ENCODE data around the gene NDUFB2. TPM values are rescaled to one million over a fixed set of nuclear protein-coding genes. Genes with fewer than 3 reads are reported as not detected.

Gene NDUFB2
- total RNA-seq, 1 experiment from 2014 or later = 296 TPM

DNA sequence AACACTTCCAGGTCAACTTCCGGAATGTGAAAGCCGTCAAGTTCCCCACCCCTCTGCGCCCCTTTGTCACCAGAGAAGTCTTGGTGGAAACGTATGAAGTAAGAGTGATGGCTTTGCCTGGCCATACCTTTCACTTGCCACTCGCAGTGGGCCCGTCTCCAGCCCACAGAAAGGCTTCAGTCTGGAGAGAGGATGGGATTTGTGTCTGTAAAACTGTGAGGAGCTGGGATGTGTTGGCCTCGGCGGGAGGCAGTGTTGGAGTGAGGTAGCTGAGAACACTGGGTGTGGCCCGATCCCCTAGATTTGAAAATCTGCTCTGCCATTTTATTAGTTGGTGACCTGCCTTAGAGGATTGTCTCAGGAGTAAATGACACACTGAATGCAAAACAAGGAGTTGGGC, 17.3 kb upstream of the NDUFB2 start:
- peaks cover 11% of the 10 kb centered on the region; the same call in 1 of the 2 replicates for H3K79me2 ChIP-seq (ENCODE audit: low read length)
- H3K4me3 ChIP-seq (ENCODE audit: low read length) = no peak overlapping the region
- H4K20me1 ChIP-seq (ENCODE audit: low read length) = no peaks in the 10 kb centered on the region
- no peaks in the 10 kb centered on the region for H3K9me2 ChIP-seq (replicated peaks; ENCODE audit: low read length)
- H3K9ac ChIP-seq (ENCODE audit: low read length) = no peak overlapping the region
- H3K27ac ChIP-seq (ENCODE audit: low read length) = no peak overlapping the region
- H3K36me3 ChIP-seq (ENCODE audit: low read depth, low read length) = no peaks in the 10 kb centered on the region; the same call in 1 of the 2 replicates
- peaks cover 14% of the 10 kb centered on the region for H3K4me1 ChIP-seq (ENCODE audit: insufficient read depth, low read length)
- H3F3A ChIP-seq (ENCODE audit: low read length, unreplicated experiment) = no peaks in the 10 kb centered on the region
- no peak overlapping the region for H3K4me2 ChIP-seq (ENCODE audit: low read length)
- POLR2A ChIA-PET (ENCODE audit: unreplicated experiment) = no interaction called here
- H3K9me3 ChIP-seq (ENCODE audit: low read length) = no peaks in the 10 kb centered on the region
- DNase-seq (no peak), ATAC-seq (no peak)
- intact Hi-C loops (cut with micrococcal nuclease) = loop anchor here (10.0 kb wide), 2 partner anchors 126 to 246 kb away; partner anchors contain the start of gene BRAF
- CTCF ChIA-PET = no interaction called here
- H3K27me3 ChIP-seq (ENCODE audit: low read length) = no peaks in the 10 kb centered on the region
- no peak for TF ChIP-seq EZH2 (IDR thresholded peaks at IDR 0.05; ENCODE audit: low read length, unreplicated experiment)
- TF ChIP-seq EZH2phosphoT487 (IDR thresholded peaks at IDR 0.05; ENCODE audit: borderline replicate concordance, low read length) = no peak
- TF ChIP-seq, protein P1, sequence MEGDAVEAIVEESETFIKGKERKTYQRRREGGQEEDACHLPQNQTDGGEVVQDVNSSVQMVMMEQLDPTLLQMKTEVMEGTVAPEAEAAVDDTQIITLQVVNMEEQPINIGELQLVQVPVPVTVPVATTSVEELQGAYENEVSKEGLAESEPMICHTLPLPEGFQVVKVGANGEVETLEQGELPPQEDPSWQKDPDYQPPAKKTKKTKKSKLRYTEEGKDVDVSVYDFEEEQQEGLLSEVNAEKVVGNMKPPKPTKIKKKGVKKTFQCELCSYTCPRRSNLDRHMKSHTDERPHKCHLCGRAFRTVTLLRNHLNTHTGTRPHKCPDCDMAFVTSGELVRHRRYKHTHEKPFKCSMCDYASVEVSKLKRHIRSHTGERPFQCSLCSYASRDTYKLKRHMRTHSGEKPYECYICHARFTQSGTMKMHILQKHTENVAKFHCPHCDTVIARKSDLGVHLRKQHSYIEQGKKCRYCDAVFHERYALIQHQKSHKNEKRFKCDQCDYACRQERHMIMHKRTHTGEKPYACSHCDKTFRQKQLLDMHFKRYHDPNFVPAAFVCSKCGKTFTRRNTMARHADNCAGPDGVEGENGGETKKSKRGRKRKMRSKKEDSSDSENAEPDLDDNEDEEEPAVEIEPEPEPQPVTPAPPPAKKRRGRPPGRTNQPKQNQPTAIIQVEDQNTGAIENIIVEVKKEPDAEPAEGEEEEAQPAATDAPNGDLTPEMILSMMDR (conservative IDR thresholded peaks at IDR 0.05; ENCODE audit: low read depth, low read length) = no peak
- no peak overlapping the region for H2AFZ ChIP-seq (ENCODE audit: low read length)
- BruUV-seq (replicated peaks) = no TSS peak

DNA sequence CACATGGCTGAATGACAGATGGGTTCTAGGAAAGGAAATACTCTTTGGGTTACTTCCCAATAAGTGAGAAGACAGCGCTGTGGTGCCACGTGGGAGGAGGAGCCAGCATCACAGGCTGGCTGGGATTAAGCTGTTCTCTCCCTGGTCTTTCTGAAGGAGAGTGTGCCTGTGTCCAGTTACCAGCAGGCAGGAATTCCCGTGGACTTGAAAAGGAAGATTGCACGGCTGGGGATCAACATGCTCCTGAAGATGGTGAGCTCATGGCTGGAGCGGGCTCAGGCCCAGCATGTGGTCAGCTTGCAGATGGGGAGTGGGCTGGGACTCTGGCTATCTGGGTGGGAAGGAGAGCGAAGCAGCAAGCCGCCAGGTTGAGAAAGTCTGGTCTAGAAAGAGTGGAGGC, 15.6 kb upstream of the NDUFB2 start:
- Histone ChIP-seq H3F3A (ENCODE audit: low read length, unreplicated experiment) (no peaks in the 10 kb centered on the region), H3K4me1 (ENCODE audit: insufficient read depth, low read length) (no peaks in the 10 kb centered on the region), H3K9me3 (ENCODE audit: low read length) (no peaks in the 10 kb centered on the region), H3K4me3 (ENCODE audit: low read length) (no peak overlapping the region), H3K9me2 (replicated peaks; ENCODE audit: low read length) (no peaks in the 10 kb centered on the region), H4K20me1 (ENCODE audit: low read length) (no peaks in the 10 kb centered on the region), H3K9ac (ENCODE audit: low read length) (no peak overlapping the region), H3K36me3 (ENCODE audit: low read depth, low read length) (no peaks in the 10 kb centered on the region; the same call in 1 of the 2 replicates), H3K27ac (ENCODE audit: low read length) (no peak overlapping the region), H3K79me2 (ENCODE audit: low read length) (no peaks in the 10 kb centered on the region), H2AFZ (ENCODE audit: low read length) (no peak overlapping the region), H3K27me3 (ENCODE audit: low read length) (no peaks in the 10 kb centered on the region), H3K4me2 (ENCODE audit: low read length) (no peak overlapping the region)
- ChIA-PET POLR2A (ENCODE audit: unreplicated experiment) (no interaction called here), CTCF (no interaction called here)
- no TSS peak for BruUV-seq (replicated peaks)
- no peak for DNase-seq
- no peak for TF ChIP-seq EZH2phosphoT487 (IDR thresholded peaks at IDR 0.05; ENCODE audit: borderline replicate concordance, low read length)
- TF ChIP-seq, protein P1 (conservative IDR thresholded peaks at IDR 0.05; ENCODE audit: low read depth, low read length) = no peak
- no peak for TF ChIP-seq EZH2 (IDR thresholded peaks at IDR 0.05; ENCODE audit: low read length, unreplicated experiment)
- intact Hi-C loops (cut with micrococcal nuclease) = no loop called here
- no peak for ATAC-seq

DNA sequence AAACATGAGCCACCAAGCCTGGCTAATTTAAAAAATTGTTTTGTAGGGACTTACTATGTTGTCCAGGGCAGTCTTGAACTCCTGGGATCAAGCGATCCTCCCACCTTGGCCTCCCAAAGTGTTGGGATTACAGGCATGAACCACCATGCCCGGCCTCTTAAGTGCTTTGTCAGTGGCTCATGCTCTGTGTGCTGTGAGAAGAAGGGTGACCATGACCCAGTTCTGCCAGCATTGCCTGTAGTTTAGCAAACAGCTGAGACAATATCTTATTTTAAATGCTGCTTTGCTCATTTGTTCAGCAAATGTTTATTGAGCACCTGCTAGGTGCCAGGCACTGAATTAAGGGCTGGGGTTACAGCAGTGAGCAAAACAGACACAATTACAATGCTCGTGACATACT, 14.7 kb upstream of the NDUFB2 start:
- no peak for TF ChIP-seq EZH2phosphoT487 (IDR thresholded peaks at IDR 0.05; ENCODE audit: borderline replicate concordance, low read length)
- no peak for TF ChIP-seq EZH2 (IDR thresholded peaks at IDR 0.05; ENCODE audit: low read length, unreplicated experiment)
- TF ChIP-seq, protein P1 (conservative IDR thresholded peaks at IDR 0.05; ENCODE audit: low read depth, low read length) = no peak
- H3K4me2 ChIP-seq (ENCODE audit: low read length) = no peak overlapping the region
- POLR2A ChIA-PET (ENCODE audit: unreplicated experiment) = no interaction called here
- intact Hi-C loops (cut with micrococcal nuclease) = no loop called here
- no peak overlapping the region for H3K27ac ChIP-seq (ENCODE audit: low read length)
- no peak overlapping the region for H3K9ac ChIP-seq (ENCODE audit: low read length)
- ATAC-seq (no peak), DNase-seq (no peak)
- no peak overlapping the region for H2AFZ ChIP-seq (ENCODE audit: low read length)
- no peaks in the 10 kb centered on the region; the same call in 1 of the 2 replicates for H3K36me3 ChIP-seq (ENCODE audit: low read depth, low read length)
- no TSS peak for BruUV-seq (replicated peaks)
- H3K9me2 ChIP-seq (replicated peaks; ENCODE audit: low read length) = no peaks in the 10 kb centered on the region
- no peaks in the 10 kb centered on the region for H3K4me1 ChIP-seq (ENCODE audit: insufficient read depth, low read length)
- H4K20me1 ChIP-seq (ENCODE audit: low read length) = no peaks in the 10 kb centered on the region
- H3F3A ChIP-seq (ENCODE audit: low read length, unreplicated experiment) = no peaks in the 10 kb centered on the region
- no peaks in the 10 kb centered on the region for H3K27me3 ChIP-seq (ENCODE audit: low read length)
- H3K4me3 ChIP-seq (ENCODE audit: low read length) = no peak overlapping the region
- H3K79me2 ChIP-seq (ENCODE audit: low read length) = no peaks in the 10 kb centered on the region
- no peaks in the 10 kb centered on the region for H3K9me3 ChIP-seq (ENCODE audit: low read length)
- CTCF ChIA-PET = no interaction called here
